PC-9 (cell line): ENCODE data around the gene TLX2.

Source experiments
- EZH2 ChIP-seq: fragments of 200-600 bp; sonication (generic); IDR thresholded peaks from 2 replicates; pipeline ENCODE4 v1.8.0; 2017; ENCODE audit warnings: antibody characterized with exemption, low read depth
- TF ChIP-seq, protein P1 (sequence below): fragments of 200-600 bp; sonication (generic); conservative IDR thresholded peaks from 2 replicates; pipeline ENCODE4 v1.6.1; 2017; ENCODE audit warnings: mixed run types, antibody characterized with exemption, mild to moderate bottlenecking, moderate library complexity

DNA sequence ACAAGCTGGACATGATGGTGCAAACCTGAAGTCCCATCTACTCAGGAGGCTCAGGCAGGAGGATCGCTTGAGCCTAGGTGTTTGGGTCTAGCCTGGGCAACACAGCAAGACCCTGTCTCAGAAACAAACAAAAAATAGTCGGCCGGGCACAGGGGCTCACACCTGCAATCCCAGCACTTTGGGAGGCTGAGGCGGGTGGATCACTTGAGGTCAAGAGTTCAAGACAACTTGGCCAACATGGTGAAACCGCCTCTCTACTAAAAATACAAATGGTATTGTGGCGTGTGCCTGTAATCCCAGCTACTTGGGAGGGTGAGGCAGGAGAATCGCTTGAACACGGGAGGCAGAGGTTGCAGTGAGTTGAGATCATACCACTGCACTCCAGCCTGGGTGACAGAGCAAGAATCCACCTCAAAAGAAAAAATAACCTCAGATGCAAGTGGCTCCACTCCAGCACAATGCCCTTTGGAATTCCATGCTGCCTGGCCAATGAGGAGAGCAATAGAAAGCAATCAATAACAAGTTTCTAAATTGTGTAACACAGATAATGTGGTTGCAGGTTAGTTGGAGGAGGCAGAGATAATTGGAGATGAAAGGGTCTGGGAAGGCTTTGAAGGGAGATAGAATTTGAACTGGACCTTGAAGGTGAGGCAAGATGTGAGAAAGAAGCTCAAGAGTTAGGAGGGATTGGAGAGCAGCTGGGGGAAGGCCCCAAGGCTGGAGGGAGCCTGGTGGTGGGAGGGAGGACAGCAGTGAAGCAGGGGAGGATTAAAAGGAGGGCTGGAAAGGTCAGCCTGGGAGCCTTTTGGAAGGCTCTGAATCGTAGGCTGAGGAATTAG, 25.4 kb upstream of the TLX2 start:
- TF ChIP-seq, protein P1, sequence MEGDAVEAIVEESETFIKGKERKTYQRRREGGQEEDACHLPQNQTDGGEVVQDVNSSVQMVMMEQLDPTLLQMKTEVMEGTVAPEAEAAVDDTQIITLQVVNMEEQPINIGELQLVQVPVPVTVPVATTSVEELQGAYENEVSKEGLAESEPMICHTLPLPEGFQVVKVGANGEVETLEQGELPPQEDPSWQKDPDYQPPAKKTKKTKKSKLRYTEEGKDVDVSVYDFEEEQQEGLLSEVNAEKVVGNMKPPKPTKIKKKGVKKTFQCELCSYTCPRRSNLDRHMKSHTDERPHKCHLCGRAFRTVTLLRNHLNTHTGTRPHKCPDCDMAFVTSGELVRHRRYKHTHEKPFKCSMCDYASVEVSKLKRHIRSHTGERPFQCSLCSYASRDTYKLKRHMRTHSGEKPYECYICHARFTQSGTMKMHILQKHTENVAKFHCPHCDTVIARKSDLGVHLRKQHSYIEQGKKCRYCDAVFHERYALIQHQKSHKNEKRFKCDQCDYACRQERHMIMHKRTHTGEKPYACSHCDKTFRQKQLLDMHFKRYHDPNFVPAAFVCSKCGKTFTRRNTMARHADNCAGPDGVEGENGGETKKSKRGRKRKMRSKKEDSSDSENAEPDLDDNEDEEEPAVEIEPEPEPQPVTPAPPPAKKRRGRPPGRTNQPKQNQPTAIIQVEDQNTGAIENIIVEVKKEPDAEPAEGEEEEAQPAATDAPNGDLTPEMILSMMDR, result no peak
- TF ChIP-seq EZH2, result no peak
